Mesothelial cell of epicardium (in vitro differentiated cells): Measurements from ENCODE around the gene TSEN2. TPM values are rescaled to one million over a fixed set of nuclear protein-coding genes. Genes with fewer than 3 reads are reported as not detected.

Source experiments
- DNase-seq, 2 experiments: peaks; one replicate each; pipeline ENCODE4 v3.0.0; 2021; ENCODE audit warnings: low spot score in 2 of 2; ENCODE audit not compliant: unreplicated experiment in 2 of 2
- H3K27ac Mint-ChIP-seq: 2 replicates; pipeline ENCODE4 v1.8.0; 2021; ENCODE audit warnings: mixed read lengths
- H3K27me3 Mint-ChIP-seq: 2 replicates; pipeline ENCODE4 v1.8.0; 2021; ENCODE audit warnings: low read depth, mixed read lengths
- H3K36me3 Mint-ChIP-seq: 2 replicates; pipeline ENCODE4 v1.8.0; 2021; ENCODE audit warnings: mixed read lengths
- H3K4me1 Mint-ChIP-seq: 2 replicates; pipeline ENCODE4 v1.8.0; 2021; ENCODE audit warnings: mixed read lengths
- H3K4me3 Mint-ChIP-seq: 2 replicates; pipeline ENCODE4 v1.8.0; 2021; ENCODE audit warnings: mild to moderate bottlenecking, moderate library complexity, mixed read lengths
- H3K9me3 Mint-ChIP-seq: 2 replicates; pipeline ENCODE4 v1.8.0; 2021; ENCODE audit warnings: mixed read lengths
- CTCF ChIP-seq: fragments of 200-600 bp; sonication (generic); IDR thresholded peaks from one replicate; pipeline ENCODE4 v1.5.0; 2021; ENCODE audit warnings: antibody characterized with exemption; ENCODE audit not compliant: unreplicated experiment
- total RNA-seq: library from RNA; stranded (reverse); gene quantifications from 3 replicates; pipeline ENCODE4 v1.2.1, GENCODE V29; 2021

Gene TSEN2
- total RNA-seq, 1 donor from 2014 or later, result 29.0 TPM

- H3K4me3 Mint-ChIP-seq, result peak overlapping the region; percentile 98
Measured at GRCh38 chr3:12483872-12484197, 445 bp upstream of the TSEN2 start.

GRCh38 chr3:12484983-12485327, 675 bp downstream of the TSEN2 start:
- Mint-ChIP-seq H3K4me1 (peaks cover 39% of the 10 kb centered on the region), H3K27ac (peak overlapping the region; percentile 98), H3K9me3 (no peaks in the 10 kb centered on the region), H3K4me3 (peak overlapping the region; percentile 98), H3K27me3 (no peaks in the 10 kb centered on the region), H3K36me3 (peaks cover 2% of the 10 kb centered on the region)
- no peak for DNase-seq
- TF ChIP-seq CTCF, result no peak

More at GRCh38 chr3:12483872-12484197, 445 bp upstream of the TSEN2 start:
- DNase-seq, result no peak
- no peak for TF ChIP-seq CTCF
- Mint-ChIP-seq H3K4me1 (peaks cover 35% of the 10 kb centered on the region), H3K36me3 (no peaks in the 10 kb centered on the region), H3K27ac (peak overlapping the region; percentile 98), H3K9me3 (no peaks in the 10 kb centered on the region), H3K27me3 (no peaks in the 10 kb centered on the region)

GRCh38 chr3:12486001-12486400, 1.7 kb downstream of the TSEN2 start:
- Mint-ChIP-seq H3K27ac (no peak overlapping the region), H3K27me3 (no peaks in the 10 kb centered on the region), H3K4me3 (peak overlapping the region; percentile 16), H3K36me3 (peaks cover 7% of the 10 kb centered on the region), H3K4me1 (peaks cover 47% of the 10 kb centered on the region), H3K9me3 (no peaks in the 10 kb centered on the region)
- no peak for TF ChIP-seq CTCF
- no peak for DNase-seq

- no peaks in the 10 kb centered on the region for H3K27me3 Mint-ChIP-seq
- H3K9me3 Mint-ChIP-seq, result no peaks in the 10 kb centered on the region
- H3K36me3 Mint-ChIP-seq, result peaks cover 10% of the 10 kb centered on the region
- no peak overlapping the region for H3K4me3 Mint-ChIP-seq
- peaks cover 47% of the 10 kb centered on the region for H3K4me1 Mint-ChIP-seq
- no peak for TF ChIP-seq CTCF
- no peak overlapping the region for H3K27ac Mint-ChIP-seq
- no peak for DNase-seq
Measured at GRCh38 chr3:12486916-12487315, 2.6 kb downstream of the TSEN2 start.

GRCh38 chr3:12487336-12487735, 3.1 kb downstream of the TSEN2 start:
- Mint-ChIP-seq H3K4me3 (no peak overlapping the region), H3K27ac (no peak overlapping the region), H3K36me3 (peaks cover 13% of the 10 kb centered on the region), H3K4me1 (peaks cover 47% of the 10 kb centered on the region), H3K27me3 (no peaks in the 10 kb centered on the region), H3K9me3 (no peaks in the 10 kb centered on the region)
- no peak for TF ChIP-seq CTCF
- no peak for DNase-seq

- Mint-ChIP-seq H3K4me1 (peaks cover 45% of the 10 kb centered on the region), H3K27me3 (no peaks in the 10 kb centered on the region), H3K9me3 (no peaks in the 10 kb centered on the region), H3K27ac (no peak overlapping the region), H3K4me3 (no peak overlapping the region), H3K36me3 (peaks cover 13% of the 10 kb centered on the region)
- no peak for DNase-seq
- TF ChIP-seq CTCF, result no peak
Measured at GRCh38 chr3:12487786-12488185, 3.5 kb downstream of the TSEN2 start.
